Measurements from ENCODE around the gene PGAP6.

Gene PGAP6

GRCh38 chr16:410516-411178, 28.9 kb upstream of the PGAP6 start:
- H3K4me3 ChIP-seq (replicated peaks in 1 of 2; ENCODE audit: low read depth in 2 of 2, low read length in 2 of 2) = no peak overlapping the region
- DNase-seq (ENCODE audit: low read depth in 2 of 2) = no peak
- no peak for TF ChIP-seq CTCF (IDR thresholded peaks at IDR 0.05; ENCODE audit: low read depth, low read length)

- H3K4me3 ChIP-seq (replicated peaks in 1 of 2; ENCODE audit: low read depth in 2 of 2, low read length in 2 of 2) = no peak overlapping the region
- no peak for TF ChIP-seq CTCF (IDR thresholded peaks at IDR 0.05; ENCODE audit: low read depth, low read length)
- DNase-seq (ENCODE audit: low read depth in 2 of 2) = no peak
These were observed 25.5 kb upstream of the PGAP6 start for GRCh38 chr16:407253-407652.

DNA sequence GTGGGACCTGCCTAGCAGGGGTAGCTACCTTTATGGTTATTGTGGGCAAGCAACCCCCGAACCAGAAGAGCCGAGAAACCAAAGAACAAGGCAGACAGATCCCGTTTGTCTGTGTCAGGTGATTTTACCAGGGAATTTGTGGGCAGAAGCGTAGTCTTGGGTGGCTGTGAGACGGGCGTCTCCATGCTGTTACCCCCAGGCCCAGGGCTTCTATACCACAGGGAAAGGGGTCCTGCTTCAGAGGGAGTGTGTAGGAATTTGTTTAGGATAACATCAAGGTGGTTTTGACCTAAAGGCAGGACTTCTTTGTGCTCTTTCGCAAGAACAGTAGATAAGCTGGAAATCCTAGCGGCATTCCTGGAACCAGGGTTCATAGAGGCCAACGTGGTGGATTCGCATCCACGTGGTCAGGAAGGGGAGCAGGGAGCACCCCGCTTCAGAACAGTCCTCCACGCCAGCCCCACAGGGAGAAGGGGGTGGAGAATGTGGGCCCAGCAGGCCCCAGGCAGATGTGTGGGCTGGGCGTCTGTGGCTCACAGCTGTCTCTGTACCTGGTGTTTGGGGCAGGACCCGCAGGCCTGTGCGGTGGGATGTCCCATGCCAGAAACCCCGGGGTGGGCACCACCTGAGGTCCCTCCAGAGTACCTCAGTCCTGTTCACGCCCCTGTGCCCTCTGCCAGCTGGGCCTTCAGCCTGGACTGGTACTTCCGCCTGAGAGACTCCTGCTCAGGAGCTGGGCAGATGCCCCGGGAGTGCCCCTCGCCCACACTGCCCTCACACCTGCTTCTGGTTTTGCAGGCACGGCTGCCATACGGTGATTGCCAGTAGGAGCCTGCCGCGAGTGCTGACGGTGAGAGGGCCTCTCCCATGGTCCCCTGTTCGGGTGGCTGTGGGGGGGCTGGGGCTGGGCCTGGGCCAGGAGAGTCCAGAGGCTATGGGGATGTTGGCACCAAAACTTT, 24.0 kb upstream of the PGAP6 start:
- no peak overlapping the region for H3K4me3 ChIP-seq (replicated peaks in 1 of 2; ENCODE audit: low read depth in 2 of 2, low read length in 2 of 2)
- DNase-seq (ENCODE audit: low read depth in 2 of 2) = no peak
- TF ChIP-seq CTCF (IDR thresholded peaks at IDR 0.05; ENCODE audit: low read depth, low read length) = no peak

- TF ChIP-seq CTCF (IDR thresholded peaks at IDR 0.05; ENCODE audit: low read depth, low read length) = no peak
- no peak for DNase-seq (ENCODE audit: low read depth in 2 of 2)
- no peak overlapping the region for H3K4me3 ChIP-seq (replicated peaks in 1 of 2; ENCODE audit: low read depth in 2 of 2, low read length in 2 of 2)
These were observed 23.3 kb upstream of the PGAP6 start for GRCh38 chr16:404971-405486.

GRCh38 chr16:401468-402348, 19.9 kb upstream of the PGAP6 start, which contains the start of gene DECR2:
DECR2 (plus strand) TSS chr16:401885; CDS start chr16:401964, 79 bp downstream.
- DNase-seq (ENCODE audit: low read depth in 2 of 2) = peak; percentile 91 to 94
- peak within 1 kb of the TSS; percentile 81 to 85 for H3K4me3 ChIP-seq (replicated peaks in 1 of 2; ENCODE audit: low read depth in 2 of 2, low read length in 2 of 2)
- TF ChIP-seq CTCF (IDR thresholded peaks at IDR 0.05; ENCODE audit: low read depth, low read length) = no peak

GRCh38 chr16:400061-400591, 18.3 kb upstream of the PGAP6 start:
- DNase-seq (ENCODE audit: low read depth in 2 of 2) = no peak
- no peak for TF ChIP-seq CTCF (IDR thresholded peaks at IDR 0.05; ENCODE audit: low read depth, low read length)
- H3K4me3 ChIP-seq (replicated peaks in 1 of 2; ENCODE audit: low read depth in 2 of 2, low read length in 2 of 2) = peak overlapping the region in 1 of 2 donors; percentile 85

Measured in cardiac fibroblast (primary cell).